BLaER1 (cell line): ENCODE results near the gene TRPV2.

Source experiments
- H3K27ac ChIP-seq: shearing (Covaris generic); formaldehyde crosslinking; 2 replicates; pipeline ENCODE4 v1.8.1; 2022
- H3K27me3 ChIP-seq: shearing (Covaris generic); formaldehyde crosslinking; 2 replicates; pipeline ENCODE4 v1.8.1; 2022
- H3K36me3 ChIP-seq: shearing (Covaris generic); formaldehyde crosslinking; 2 replicates; pipeline ENCODE4 v1.8.1; 2022
- H3K4me1 ChIP-seq: shearing (Covaris generic); formaldehyde crosslinking; 2 replicates; pipeline ENCODE4 v1.8.1; 2022
- H3K4me2 ChIP-seq: shearing (Covaris generic); formaldehyde crosslinking; 2 replicates; pipeline ENCODE4 v1.8.1; 2022
- H3K4me3 ChIP-seq: shearing (Covaris generic); formaldehyde crosslinking; 2 replicates; pipeline ENCODE4 v1.8.1; 2022
- H3K9ac ChIP-seq: shearing (Covaris generic); formaldehyde crosslinking; 2 replicates; pipeline ENCODE4 v1.8.1; 2022
- H3K9me3 ChIP-seq: shearing (Covaris generic); formaldehyde crosslinking; 2 replicates; pipeline ENCODE4 v1.8.1; 2022
- H4K20me1 ChIP-seq: shearing (Covaris generic); formaldehyde crosslinking; 2 replicates; pipeline ENCODE4 v1.8.1; 2022
- Cebpa-rat ChIP-seq: shearing (Covaris generic); IDR thresholded peaks from 2 replicates; pipeline ENCODE4 v1.8.1; 2022

The TRPV2 gene

DNA sequence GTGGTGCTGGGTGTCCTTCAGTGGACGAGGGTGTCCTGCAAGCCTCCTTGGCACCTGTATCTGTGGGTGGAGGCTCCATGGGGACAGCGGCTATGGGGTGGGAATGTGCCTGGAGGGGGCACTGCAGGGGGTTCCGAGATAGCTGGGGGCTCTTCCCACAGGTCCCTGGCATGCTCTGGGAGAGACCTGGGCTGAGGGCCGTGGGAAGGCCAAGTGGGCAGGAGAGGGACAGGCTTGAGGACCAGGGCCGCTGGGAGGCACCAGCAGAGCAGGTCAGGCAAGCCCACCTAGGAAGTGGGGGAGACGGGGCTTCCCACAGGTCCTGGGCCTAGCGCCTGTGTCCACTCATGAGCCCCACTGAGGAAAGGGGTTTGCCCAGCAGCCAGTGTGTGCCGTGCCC, 66.9 kb downstream of the TRPV2 start:
- Histone ChIP-seq H3K36me3 (no peaks in the 10 kb centered on the region), H3K27ac (no peak overlapping the region), H3K9me3 (no peaks in the 10 kb centered on the region), H3K4me3 (no peak overlapping the region), H3K27me3 (no peaks in the 10 kb centered on the region), H3K9ac (no peak overlapping the region), H3K4me2 (no peak overlapping the region), H4K20me1 (no peaks in the 10 kb centered on the region), H3K4me1 (peaks cover 4% of the 10 kb centered on the region; the same call in 1 of the 2 replicates)
- no peak for TF ChIP-seq Cebpa-rat

DNA sequence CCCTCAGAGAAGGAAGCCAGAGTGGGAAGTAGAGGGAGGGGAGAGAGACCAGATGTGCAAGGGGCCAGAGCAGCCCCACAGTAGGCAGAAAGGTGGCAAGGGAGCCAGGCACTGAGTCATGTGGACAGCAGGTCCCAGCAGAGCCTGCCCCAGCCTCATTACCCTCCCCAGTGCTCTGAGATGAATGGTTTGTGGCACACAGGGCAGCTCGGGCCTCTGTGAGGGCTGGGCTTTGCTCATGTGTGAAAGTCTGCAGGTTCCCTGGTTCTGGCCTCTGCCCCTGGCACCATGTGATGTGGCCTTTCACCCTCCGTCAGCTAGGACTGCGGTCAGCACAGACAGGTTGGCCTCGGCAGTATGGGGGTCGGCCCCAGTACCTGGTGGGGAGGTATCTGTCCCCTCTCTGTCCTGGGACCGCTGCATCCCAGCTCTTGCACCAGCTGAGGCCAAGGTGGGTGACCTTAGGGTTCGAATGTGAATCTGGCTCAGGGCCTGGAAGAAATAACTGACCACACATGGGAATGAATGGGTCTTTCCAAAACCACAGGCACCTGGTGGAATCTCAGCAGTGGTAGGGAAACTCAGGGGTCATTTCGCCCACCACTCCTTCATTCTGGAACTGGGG, 67.8 kb downstream of the TRPV2 start:
- H3K4me1 ChIP-seq, result peaks cover 4% of the 10 kb centered on the region; the same call in 1 of the 2 replicates
- H3K4me3 ChIP-seq, result no peak overlapping the region
- TF ChIP-seq Cebpa-rat, result no peak

DNA sequence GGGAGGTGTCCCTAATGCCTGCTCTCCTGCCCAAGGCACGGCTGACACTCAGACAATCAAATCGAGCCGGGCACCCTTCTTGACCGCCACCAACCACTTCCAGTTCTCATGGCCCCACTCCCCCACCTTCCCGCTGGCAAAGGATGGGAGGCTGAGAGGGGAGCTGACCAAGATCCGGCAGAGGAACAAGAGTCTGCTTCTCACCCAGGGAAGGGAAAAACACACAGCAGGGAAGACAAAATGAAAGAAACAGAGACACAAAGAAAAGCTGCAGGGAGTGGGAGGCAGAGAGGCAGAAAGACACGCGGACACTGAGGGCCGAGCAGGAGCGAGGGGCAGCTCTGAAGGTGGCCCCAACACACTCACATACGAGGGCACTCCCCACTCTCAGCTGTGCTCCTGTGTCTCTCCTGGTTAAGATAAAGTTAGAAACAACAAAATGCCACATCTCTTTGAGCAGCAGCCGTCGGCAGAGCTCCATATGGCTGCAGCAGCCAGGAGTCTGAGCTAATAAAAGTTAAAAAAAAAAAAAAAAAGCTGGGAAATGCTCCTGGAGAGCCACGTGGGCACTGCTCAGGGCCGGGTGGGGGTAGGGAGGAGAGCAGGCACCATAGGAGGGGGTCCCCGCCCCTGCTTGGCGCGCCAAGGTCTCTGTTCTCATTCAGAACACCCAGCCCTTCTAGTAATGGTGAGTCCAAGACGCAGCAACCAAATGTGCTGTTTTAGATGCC, 69.2 kb downstream of the TRPV2 start:
- no peaks in the 10 kb centered on the region for H3K36me3 ChIP-seq
- H3K27me3 ChIP-seq, result no peaks in the 10 kb centered on the region
- H3K27ac ChIP-seq, result no peak overlapping the region
- H4K20me1 ChIP-seq, result no peaks in the 10 kb centered on the region
- H3K9ac ChIP-seq, result no peak overlapping the region
- no peaks in the 10 kb centered on the region for H3K9me3 ChIP-seq
- H3K4me1 ChIP-seq, result peaks cover 4% of the 10 kb centered on the region; the same call in 1 of the 2 replicates
- no peak overlapping the region for H3K4me3 ChIP-seq
- TF ChIP-seq Cebpa-rat, result no peak
- no peak overlapping the region for H3K4me2 ChIP-seq

More for the DNA sequence above, 67.8 kb downstream of the TRPV2 start:
- H4K20me1 ChIP-seq, result no peaks in the 10 kb centered on the region
- H3K9me3 ChIP-seq, result no peaks in the 10 kb centered on the region
- H3K9ac ChIP-seq, result no peak overlapping the region
- H3K27ac ChIP-seq, result no peak overlapping the region
- no peaks in the 10 kb centered on the region for H3K36me3 ChIP-seq
- no peaks in the 10 kb centered on the region for H3K27me3 ChIP-seq
- no peak overlapping the region for H3K4me2 ChIP-seq
